GM13976 (cell line): Measurements from ENCODE around the gene PATJ.
A peak's percentile ranks its signal among the peaks of the same experiment; 100 is the strongest.

Experiments
- DNase-seq: peaks from one replicate; pipeline ENCODE4 v3.0.0; 2012; ENCODE audit warnings: low spot score
- in situ Hi-C: fragments of 300-500 bp; cut with MboI; formaldehyde crosslinking; loops from one replicate; pipeline ENCODE4 v1.12.0; 2022; ENCODE audit warnings: low sequenced_read_pairs, mixed read lengths, inconsistent platforms; ENCODE audit not compliant: unreplicated experiment
- TF ChIP-seq, protein P1 (sequence below): IDR thresholded peaks from 2 replicates; pipeline ENCODE4 v1.5.1; 2012; ENCODE audit warnings: borderline replicate concordance, mild to moderate bottlenecking; ENCODE audit not compliant: insufficient read depth; ENCODE audit errors: extremely low read depth, missing control alignments, control extremely low read depth

The PATJ gene

DNA sequence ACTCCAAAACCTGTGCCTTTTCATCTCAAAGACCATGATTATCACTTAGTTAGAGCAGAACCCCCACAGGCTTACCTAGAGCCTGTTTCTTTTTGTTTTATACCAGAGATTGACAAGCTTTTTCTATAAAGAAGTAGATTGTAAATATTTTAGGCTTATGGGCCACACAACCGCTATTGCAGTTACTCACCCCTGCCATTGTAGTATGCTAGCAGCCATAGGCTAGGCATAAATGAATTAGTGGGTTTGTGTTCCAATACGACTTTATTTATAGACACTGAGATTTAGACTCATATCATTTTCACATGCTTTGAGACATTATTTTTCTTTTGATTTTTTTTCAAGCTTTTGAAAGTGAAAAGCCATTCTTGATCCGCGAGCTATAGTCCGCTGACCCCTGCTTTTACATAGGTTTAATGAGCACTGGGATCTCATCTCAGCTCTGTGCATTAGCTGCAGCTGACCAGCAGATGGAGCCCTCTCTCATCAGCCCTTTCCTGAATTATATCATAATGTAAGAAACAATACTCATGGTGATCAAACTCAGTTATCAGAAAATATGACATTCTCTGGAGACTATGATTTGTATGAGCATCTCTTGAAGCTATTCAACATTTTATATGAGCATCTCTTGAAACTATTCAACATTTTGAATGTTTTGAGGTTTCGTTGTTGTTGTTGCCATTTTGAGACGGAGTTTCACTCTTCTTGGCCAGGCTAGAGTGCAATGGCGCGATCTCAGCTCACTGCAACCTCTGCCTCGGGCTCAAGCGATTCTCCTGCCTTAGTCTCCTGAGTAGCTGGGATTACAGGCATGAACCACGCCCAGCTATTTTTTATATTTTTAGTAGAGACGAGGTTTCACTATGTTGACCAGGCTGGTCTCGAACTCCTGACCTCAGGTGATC lies 340.4 kb downstream of the PATJ start:
- TF ChIP-seq, protein P1, sequence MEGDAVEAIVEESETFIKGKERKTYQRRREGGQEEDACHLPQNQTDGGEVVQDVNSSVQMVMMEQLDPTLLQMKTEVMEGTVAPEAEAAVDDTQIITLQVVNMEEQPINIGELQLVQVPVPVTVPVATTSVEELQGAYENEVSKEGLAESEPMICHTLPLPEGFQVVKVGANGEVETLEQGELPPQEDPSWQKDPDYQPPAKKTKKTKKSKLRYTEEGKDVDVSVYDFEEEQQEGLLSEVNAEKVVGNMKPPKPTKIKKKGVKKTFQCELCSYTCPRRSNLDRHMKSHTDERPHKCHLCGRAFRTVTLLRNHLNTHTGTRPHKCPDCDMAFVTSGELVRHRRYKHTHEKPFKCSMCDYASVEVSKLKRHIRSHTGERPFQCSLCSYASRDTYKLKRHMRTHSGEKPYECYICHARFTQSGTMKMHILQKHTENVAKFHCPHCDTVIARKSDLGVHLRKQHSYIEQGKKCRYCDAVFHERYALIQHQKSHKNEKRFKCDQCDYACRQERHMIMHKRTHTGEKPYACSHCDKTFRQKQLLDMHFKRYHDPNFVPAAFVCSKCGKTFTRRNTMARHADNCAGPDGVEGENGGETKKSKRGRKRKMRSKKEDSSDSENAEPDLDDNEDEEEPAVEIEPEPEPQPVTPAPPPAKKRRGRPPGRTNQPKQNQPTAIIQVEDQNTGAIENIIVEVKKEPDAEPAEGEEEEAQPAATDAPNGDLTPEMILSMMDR: peak; percentile 77
- in situ Hi-C loops: no loop called here
- peak; percentile 58 for DNase-seq

DNA sequence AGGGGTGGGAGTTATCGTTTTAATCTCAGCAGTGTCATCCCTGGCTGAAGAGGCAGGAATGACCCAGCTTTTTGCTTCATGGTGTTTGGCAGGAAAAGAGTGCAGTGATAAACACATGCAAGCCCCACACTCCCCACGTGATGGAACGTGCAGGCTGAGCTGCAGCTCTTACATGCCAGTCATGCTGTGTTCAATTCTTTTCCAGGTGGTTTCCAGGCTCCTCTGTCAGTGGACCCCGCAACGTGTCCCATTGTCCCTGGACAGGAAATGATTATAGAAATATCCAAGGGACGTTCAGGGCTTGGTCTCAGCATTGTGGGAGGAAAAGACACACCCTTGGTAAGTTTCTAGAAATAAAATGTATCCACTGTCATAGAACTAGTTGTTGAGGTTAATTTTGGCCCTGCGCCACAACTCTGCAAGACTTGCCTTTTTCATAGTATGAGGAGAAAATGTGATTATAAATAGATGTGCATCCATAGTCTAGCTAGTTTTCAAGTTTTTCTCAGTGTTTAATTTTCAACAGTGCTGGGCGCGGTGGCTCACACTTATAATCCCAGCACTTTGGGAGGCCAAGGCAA lies 342.1 kb downstream of the PATJ start:
- in situ Hi-C loops: no loop called here
- TF ChIP-seq, protein P1: no peak
- DNase-seq: no peak

DNA sequence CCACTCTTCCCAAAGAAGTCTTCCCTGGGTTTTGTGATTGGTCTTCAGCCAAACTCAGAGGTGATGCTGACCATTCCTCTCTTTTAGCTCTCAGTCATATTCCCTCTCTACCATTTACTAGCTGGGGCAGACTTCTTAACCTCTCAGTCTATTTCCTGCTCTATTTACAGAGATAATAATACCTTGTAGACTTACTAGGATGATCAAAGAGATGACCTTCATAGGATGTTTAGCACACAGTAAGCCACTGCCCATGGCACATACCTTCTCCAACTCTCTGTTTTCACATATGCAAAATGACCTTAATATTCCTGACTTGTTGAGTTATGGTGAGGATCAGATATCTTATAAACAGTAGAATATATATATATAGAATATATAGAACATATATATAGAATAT lies 346.2 kb downstream of the PATJ start:
- DNase-seq: no peak
- in situ Hi-C loops: no loop called here
- TF ChIP-seq, protein P1: no peak

DNA sequence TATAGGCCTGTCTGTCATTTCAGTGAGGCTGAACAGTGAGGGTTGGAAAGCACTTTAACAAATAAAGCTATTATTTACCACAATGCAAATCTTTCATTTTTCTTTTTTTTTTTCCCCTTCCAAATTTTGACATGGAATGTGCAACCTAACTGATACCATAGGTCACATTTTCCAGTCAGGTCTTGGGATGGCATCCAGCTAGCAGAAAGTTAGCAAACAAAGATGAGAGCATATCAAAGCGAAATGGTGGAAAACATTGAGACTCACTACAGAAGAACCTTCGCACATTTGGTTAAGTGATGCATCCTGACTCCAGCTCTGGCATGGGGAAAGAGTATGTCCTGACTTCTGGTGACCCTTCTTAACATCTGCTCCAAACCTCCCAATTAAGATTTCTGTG lies 347.3 kb downstream of the PATJ start:
- in situ Hi-C loops: no loop called here
- no peak for DNase-seq
- TF ChIP-seq, protein P1: no peak

DNA sequence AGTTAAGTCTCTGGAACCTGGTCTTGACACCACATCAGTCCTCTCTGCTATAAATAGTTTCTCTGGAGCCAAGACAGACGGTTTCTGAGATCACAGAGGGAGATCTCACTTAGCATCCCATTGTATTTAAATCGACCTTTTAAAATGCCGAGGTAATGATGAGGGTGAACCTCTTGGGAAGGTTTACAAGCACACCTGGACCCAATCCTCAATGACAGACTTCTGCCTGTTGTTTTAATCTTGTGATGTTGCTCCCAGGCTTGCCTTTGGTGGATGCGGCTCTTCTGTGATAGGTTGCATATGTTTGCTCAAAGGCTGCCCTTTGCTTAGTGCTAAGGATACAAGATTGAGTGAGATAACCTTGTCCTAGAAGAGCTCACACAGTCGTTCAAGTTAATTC lies 347.7 kb downstream of the PATJ start:
- DNase-seq: no peak
- TF ChIP-seq, protein P1: no peak
- in situ Hi-C loops: no loop called here

DNA sequence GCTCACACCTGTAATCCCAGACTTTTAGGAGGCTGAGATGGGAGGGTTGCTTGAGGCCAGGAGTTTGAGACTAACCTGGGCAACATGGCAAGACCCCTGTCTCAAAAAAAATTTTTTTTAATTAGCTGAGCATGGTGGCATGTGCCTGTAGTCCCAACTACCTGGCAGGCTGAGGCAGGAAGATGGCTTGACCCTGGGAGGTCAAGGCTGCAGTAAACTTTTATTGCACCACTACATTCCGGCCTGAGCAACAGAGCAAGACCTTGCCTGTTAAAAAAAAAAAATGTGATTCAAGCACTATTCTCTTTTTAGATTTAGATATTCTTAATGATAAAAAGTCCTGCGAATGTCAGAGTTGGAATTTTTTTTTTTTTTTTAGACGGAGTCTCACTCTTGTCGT lies 349.8 kb downstream of the PATJ start:
- DNase-seq: no peak
- TF ChIP-seq, protein P1: no peak
- in situ Hi-C loops: no loop called here
